Cardiac fibroblast (primary cell): ENCODE data around the gene OR11G2.
"Not testable (repeated sequence)": the region's sequence is repeated elsewhere in the genome, so short reads cannot be mapped to it uniquely, and the experiment has no call there.

Experiments
- DNase-seq, 2 donors: peaks; one replicate each; pipeline versions ENCODE4 v3.0.0 to v3.0.0-alpha.2; 2010; ENCODE audit warnings: low read depth in 2 of 2
- H3K4me3 ChIP-seq, 2 donors: replicated peaks in 1 of 2; 1 replicate in 1 of 2; 2 replicates in 1 of 2; pipeline ENCODE4 v1.5.1; 2011; ENCODE audit warnings: low read depth in 2 of 2, low read length in 2 of 2, mild to moderate bottlenecking in 2 of 2, moderate library complexity in 1 of 2
- TF ChIP-seq, protein P1 (sequence below): IDR thresholded peaks from one replicate; pipeline ENCODE4 v1.5.1; 2011; ENCODE audit warnings: low read depth, mild to moderate bottlenecking, low read length, inconsistent platforms

OR11G2 gene

GRCh38 chr14:20195911-20196310 is 5.2 kb downstream of the OR11G2 start:
- no peak overlapping the region for H3K4me3 ChIP-seq
- DNase-seq: no peak
- TF ChIP-seq, protein P1, sequence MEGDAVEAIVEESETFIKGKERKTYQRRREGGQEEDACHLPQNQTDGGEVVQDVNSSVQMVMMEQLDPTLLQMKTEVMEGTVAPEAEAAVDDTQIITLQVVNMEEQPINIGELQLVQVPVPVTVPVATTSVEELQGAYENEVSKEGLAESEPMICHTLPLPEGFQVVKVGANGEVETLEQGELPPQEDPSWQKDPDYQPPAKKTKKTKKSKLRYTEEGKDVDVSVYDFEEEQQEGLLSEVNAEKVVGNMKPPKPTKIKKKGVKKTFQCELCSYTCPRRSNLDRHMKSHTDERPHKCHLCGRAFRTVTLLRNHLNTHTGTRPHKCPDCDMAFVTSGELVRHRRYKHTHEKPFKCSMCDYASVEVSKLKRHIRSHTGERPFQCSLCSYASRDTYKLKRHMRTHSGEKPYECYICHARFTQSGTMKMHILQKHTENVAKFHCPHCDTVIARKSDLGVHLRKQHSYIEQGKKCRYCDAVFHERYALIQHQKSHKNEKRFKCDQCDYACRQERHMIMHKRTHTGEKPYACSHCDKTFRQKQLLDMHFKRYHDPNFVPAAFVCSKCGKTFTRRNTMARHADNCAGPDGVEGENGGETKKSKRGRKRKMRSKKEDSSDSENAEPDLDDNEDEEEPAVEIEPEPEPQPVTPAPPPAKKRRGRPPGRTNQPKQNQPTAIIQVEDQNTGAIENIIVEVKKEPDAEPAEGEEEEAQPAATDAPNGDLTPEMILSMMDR: no peak

- no peak overlapping the region for H3K4me3 ChIP-seq
- TF ChIP-seq, protein P1: no peak
- DNase-seq: no peak
Measured at GRCh38 chr14:20197459-20197858, 6.8 kb downstream of the OR11G2 start.

- DNase-seq: no peak
- H3K4me3 ChIP-seq: no peak overlapping the region
- TF ChIP-seq, protein P1: no peak
Measured at GRCh38 chr14:20198991-20199390, 8.3 kb downstream of the OR11G2 start.

GRCh38 chr14:20204721-20205120 is 14.0 kb downstream of the OR11G2 start:
- DNase-seq: no peak
- TF ChIP-seq, protein P1: no peak
- no peak overlapping the region for H3K4me3 ChIP-seq

GRCh38 chr14:20209595-20209994 is 18.9 kb downstream of the OR11G2 start:
- TF ChIP-seq, protein P1: no peak
- no peak overlapping the region for H3K4me3 ChIP-seq
- no peak for DNase-seq

GRCh38 chr14:20212406-20212805 is 21.7 kb downstream of the OR11G2 start:
- H3K4me3 ChIP-seq: not testable (repeated sequence)

DNA sequence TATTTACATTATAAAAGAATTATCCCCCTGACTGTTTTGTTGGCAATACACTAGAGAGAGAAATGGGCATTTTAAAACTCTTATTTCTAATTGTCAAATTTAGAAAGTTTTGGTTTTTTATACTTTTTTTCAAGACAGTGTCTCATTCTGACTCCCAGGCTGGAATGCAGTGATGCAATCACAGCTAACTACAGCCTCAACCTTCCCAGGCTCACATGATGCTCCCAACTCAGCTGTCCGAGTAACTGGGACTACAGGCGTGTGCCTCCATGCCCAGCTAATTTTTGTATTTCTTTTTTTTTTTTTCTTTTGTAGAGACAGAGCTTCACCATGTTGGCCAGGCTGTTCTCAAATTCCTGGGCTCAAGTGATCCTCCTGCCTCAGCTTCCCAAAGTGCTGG is 24.5 kb downstream of the OR11G2 start:
- no peak overlapping the region for H3K4me3 ChIP-seq
- TF ChIP-seq, protein P1: no peak
- DNase-seq: peak in 1 of 2 donors; percentile 45

More at GRCh38 chr14:20212406-20212805, 21.7 kb downstream of the OR11G2 start:
- DNase-seq: not testable (repeated sequence)
